T follicular helper cell (primary cell): ENCODE measurements around the gene RHAG.

Experiments used
- DNase-seq: peaks from one replicate; pipeline ENCODE4 v3.0.0-alpha.2; 2020; ENCODE audit warnings: low read depth

RHAG gene

DNA sequence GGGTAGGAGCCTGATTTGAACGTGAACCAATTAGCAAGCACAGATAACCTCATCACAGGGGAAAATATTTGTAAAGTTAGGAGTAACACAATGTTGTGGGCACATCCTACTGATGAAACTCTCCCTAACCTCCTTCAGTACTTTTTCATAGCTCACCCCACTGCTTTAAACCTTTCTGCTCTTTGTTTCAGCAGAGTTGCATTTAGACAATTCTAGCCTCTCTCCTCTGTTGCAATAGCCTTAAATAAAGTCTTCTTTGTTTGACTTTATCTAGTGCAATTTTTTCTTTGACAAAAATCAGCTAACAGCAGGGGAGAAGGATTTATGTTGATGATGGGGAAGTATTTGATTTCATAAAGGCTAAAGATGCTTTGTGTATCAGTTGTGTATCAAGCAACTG lies 72.1 kb downstream of the RHAG start:
- no peak for DNase-seq

DNA sequence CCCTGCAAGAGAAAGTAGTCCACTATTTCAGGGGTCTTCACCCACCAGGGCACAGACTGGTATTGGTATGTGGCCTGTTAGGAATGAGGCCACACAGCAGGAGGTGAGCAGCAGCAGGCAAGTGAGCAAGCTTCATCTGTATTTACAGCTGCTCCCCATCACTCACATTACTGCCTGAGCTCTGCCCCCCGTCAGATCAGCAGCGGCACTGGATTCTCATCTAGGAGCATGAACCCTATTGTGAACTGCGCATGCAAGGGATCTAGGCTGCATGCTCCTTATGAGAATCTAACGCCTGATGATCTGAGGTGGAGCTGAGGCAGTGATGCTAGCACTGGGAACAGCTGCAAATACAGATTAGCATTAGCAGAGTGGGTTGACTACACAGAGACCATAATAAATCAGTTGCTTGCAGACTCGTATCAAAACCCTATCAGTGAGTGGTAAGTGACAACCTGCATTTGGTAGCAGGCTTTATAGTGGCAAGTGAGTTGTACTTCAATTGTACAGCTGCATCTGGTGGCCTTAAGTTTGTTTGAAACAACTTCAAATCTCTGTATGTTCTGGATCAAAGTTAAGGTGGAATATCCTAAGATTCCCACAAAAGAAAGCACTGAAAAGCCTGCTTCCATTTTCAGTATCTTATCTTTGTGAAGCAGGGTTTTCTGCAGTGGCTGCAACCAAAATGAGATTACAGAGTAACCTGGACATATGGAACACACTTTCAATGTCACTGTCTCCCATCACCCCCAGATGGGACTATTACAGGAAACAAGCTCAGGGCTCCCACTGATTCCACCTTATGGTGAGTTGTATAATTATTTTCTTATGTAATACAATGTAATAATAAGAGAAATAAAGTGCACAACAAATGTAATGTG lies 73.4 kb downstream of the RHAG start:
- DNase-seq: no peak

DNA sequence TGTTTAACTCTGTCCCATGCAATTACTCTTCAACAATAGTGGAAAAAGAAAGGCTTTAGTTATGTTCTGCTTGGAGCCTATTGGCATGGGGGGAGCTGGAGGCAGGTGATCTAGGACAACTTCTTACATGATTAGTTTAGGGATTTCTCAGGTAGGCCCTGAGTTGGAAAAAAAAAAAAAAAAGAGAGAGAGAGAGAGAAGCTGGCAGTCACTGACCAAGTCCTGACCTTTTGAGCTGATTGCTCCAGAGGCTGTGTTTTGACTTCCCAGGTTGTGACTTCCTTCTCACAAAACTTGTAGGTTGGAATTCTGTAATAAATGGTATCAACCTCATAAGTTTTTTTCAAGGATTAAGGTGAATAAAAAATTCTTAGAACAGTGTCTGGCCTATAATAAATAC lies 78.4 kb downstream of the RHAG start:
- DNase-seq: no peak

- DNase-seq: no peak
Measured at GRCh38 chr6:49557177-49557576, 79.5 kb downstream of the RHAG start.

DNA sequence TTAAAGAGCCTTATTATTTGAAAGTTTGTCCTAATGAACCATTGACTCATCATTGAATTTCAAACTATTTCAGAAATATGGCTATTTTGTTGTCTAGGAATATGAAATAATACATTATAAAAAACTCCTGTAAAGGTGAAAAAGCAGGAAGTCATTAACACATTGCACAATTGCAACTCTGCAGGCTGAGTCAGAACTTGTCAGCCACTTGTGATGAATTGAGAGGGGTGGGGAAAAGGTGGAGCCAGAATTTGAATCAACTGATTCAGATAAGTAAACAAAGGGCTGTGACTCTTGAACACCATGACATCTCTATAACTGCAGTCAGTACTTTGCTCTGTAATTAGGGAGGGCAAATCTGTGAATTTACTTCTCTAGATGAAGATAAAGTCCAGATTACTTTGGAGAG lies 80.2 kb downstream of the RHAG start:
- DNase-seq: no peak

- no peak for DNase-seq
Measured at GRCh38 chr6:49555951-49556350, 80.7 kb downstream of the RHAG start.
